Activated T-helper 1 cell treated with anti-CD3 and anti-CD28 coated beads, Interleukin-2, amount 50 U/mL, for 16 hours (primary cell): ENCODE measurements around the gene APBA2.

ENCODE experiments used
- DNase-seq, 2 donors: peaks; one replicate each; pipeline ENCODE4 v3.0.0-alpha.2; 2020; ENCODE audit warnings: low read depth in 1 of 2, low spot score in 1 of 2

Gene APBA2

DNA sequence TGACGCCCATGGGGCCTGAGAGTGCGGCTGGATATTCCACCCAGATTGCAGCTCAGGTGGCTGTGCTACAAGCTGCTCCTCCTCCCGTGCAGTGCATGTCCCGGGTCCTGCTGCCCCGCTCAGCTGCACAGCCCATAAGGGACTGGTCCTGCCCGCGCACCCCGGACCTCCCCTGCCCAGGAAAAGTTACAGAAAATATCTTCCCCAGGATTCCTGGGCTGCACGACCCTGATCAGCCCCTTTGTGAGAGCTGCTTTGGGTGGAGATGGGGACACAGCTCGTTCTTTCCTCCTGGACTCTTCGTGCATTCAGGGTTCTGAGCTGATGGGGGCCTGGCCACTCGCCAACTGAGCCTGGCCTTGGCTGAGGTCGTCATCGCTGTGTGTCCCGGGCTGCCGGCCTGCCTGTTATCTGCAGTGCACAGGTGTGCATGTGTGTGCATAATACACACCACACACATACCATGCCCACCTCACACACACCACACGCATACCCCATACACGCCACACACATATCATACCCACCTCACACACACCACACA is 28.8 kb downstream of the APBA2 start:
- no peak for DNase-seq

- no peak for DNase-seq
Measured at GRCh38 chr15:28915041-28915810, 29.5 kb downstream of the APBA2 start.

DNA sequence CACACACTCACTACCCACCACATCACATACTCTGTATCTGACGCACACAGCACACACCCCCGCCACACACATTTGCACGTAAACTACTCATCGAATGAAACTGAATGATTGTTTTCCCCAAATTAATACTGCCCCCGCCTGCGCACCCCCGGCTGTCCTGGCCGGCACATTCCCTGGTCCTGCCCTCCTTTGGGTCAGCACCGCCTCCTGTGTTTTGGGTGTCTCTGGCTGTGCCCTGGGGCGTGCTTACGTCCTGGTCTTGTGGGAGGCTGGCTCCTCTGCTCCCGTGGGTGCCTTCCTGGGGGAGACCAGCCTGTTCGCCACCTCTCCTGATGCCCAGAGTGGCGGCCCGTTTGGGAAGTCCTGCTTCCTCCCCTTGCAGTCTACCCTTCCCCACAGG is 30.2 kb downstream of the APBA2 start:
- DNase-seq = no peak

- DNase-seq = no peak
Measured at GRCh38 chr15:28917791-28918140, 32.0 kb downstream of the APBA2 start.

DNA sequence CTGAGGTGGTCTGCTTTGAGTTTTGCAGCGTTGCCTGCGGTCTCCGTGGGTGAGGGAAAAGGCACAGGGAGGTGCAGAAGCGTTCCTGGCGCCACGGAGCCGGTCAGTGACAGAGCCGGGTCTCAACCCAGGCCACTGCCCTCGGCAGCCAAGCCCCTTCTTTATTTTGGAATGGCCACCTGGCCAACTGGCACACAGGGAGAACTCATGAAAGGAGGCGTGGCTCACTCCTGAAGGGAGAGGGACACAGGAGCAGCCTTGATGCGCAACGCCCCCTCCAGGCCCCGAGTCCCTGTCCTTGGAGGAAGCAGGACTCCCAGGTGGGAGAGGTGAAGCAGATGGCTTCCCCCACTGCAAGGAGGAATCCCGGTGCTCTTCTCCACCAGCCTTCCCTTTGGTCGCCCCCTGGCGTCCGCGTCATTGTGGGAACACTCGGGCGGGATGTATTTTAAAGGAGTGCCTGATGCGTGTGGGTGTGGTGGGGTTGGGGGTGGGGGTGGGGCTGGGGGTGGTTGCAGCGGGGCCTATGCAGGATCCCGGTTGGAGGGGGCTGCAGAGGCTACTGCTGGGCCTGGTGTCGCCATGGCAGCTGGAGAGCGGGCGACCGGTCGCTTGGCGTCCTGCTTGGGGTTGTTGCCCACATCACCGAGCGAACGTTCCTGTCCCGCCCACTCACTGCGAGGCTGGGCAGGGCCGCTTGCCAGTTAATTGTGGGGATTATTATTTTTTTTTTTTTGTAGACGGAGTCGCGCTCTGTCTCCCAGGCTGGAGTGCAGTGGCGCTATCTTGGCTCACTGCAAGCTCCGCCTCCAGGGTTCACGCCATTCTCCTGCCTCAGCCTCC is 32.6 kb downstream of the APBA2 start:
- DNase-seq = no peak

DNA sequence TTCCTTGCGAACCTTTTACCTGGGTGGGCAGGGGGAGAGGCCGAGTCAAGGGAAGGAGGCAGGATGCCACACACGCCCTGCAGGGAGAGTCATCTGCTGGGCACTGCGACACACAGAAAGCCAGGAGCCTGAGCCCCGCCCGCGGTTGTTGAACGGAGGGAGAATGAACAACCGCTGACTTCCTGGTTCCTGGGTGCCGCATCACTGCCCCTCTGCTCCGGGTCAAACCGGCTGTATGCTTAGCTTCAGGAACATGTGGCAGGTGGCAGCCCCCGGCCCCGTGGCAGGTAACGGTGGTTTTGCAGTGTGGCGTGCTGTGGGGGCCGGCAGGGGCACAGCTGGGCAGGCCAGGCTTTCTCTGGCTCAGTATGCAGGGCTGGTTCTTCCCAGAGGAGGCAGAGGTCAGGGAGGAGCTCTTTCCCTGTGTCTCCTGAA is 33.4 kb downstream of the APBA2 start:
- DNase-seq = no peak

GRCh38 chr15:28919679-28920655 is 34.2 kb downstream of the APBA2 start:
- no peak for DNase-seq

- DNase-seq = no peak
Measured at GRCh38 chr15:28920781-28921331, 35.1 kb downstream of the APBA2 start.

- DNase-seq = no peak
Measured at GRCh38 chr15:28921336-28921735, 35.6 kb downstream of the APBA2 start.

GRCh38 chr15:28921919-28922706 is 36.3 kb downstream of the APBA2 start:
- DNase-seq = no peak

DNA sequence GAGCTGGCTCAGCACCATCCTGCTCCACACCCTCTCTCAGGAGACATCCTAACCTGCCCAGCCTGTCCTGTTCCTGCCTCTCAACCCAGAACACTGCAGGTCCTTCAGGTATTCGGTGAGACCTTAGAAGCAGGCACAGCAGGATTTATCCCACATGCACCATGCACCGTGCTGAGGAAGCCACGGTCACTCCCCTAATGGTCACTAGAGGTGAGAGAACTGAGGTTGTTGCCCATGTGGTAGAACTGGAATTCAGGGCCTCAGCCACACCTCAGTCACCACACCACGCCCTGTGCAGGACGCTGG is 36.9 kb downstream of the APBA2 start:
- DNase-seq = no peak

DNA sequence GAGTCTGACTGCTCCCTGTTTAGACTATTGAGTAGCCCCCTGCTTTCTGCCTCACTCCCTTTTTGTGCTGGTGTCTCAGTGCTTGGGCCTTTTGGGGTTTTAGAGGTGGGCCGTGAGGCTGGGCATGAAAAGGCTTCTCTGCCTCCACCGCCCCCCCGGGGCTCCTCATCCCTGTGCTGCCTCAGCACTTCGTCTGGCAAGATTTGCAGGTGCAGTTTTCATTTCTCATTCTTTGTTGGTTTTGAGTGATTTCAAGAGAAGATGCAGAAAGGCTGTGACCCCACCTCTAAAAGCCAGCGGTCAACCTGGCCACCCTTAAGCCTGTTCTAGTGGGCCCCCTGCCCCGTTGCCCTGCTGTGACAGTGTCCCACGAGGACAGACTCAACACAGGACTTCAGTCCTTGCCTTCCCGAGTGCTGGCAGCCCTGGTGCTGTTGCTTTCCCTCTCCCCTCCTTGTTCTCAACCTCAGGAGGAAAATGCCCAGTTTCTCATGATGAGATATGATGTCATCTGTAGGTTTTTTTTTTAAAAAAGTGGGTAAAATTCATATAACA is 38.0 kb downstream of the APBA2 start:
- no peak for DNase-seq

DNA sequence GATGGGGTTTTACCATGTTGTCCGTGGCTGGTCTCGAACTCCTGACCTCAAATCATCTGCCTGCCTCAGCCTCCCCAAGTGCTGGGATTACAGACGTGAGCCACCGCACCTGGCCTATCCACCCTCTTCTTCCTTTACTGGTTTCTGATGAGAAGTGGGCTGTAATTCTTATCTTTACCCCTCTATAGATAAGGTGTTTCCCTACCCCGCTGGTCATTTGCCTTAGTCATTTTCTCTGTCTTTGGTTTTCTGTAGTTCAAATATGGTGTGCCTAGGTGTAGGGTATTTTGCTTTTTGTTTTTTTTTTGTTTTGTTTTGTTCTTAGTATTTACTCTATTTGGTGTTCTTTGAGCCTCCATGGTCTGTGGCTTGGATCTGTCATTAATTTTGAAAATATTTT is 41.3 kb downstream of the APBA2 start:
- no peak for DNase-seq

DNA sequence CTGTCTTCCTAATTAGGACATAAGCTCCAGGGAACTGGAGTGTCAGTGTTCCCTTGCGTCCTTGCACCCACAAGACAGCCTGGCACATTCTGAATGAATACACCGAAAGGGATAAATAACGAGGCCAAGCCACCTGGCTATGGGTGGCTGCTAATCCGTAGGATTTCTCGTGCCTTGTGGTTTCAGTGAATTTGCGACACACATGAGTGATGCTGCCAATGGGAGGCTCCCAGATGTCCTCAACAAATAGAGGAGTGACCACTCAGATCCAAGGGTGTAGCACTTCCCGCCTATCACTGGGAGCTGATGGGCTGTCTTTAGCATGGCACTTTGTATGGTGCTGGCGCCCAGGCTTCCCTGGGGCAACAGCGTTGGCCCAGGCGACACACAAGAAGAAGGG is 43.4 kb downstream of the APBA2 start:
- no peak for DNase-seq

- no peak for DNase-seq
Measured at GRCh38 chr15:28930011-28930410, 44.2 kb downstream of the APBA2 start.

DNA sequence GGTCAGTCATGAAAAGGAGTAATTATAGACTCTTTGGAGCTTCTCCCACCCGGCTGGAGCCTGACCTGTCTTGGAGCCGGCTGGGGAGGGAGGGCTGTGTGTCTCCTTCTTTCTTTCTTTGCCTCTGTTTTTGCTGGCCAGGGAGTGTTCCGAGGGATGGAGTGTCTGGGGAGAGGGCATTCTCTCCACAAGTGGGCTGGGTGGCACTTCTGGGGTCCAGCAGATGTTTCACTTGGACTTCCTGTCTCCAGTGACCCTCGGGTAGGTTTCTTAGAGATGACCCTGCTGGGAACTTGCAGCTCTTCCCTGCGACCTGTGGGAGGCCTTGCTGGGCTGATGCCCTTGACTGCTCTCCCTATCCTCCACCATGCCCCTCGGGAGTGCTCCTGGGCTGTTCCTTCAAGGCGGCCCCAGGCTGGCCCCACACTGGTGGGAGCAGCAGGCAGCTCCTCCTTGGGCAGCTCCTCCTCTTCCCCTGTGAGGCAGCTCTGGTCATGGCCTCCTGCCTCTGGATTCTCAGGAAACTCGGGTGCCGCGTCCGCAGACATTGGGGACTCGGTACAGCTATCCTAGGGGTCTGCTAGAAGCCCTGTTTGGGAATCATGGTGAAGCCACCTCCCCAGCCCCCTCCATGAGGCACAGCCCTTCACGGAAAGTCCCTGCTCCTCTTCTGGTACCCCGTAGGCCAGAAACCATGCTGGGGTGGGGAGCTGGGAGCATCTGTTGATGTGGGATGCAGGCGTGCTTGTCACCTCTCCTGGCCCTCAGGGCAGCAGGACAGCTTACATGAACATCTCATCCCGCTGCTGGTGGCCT is 44.9 kb downstream of the APBA2 start:
- no peak for DNase-seq

DNA sequence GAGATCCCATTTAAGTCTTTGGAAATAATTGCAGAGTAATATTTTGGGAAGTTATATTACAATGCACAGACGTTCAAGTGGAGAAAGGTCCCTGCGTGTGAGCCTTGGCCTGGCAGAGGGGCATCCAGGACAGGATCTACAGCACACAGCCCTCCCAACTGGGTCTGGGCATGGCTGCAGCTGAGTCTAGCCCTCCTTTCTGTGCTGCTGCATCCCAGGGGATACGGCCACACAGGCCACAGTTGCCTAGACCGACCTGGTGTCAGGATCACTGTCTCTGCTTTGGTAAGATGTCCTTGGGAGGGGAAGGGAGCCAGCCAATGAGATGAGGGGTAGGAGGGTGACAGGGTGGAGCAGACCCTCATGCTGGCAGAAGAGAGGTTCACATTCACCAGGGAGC is 46.1 kb downstream of the APBA2 start:
- DNase-seq = no peak

GRCh38 chr15:28932361-28932760 is 46.6 kb downstream of the APBA2 start:
- DNase-seq = no peak
